NCI-H187 treated with DMSO at 0.1 percent for 48 hours (cell line): ENCODE measurements around the gene MOB2.
"Not testable (repeated sequence)": the region's sequence is repeated elsewhere in the genome, so short reads cannot be mapped to it uniquely, and the experiment has no call there.

Experiments
- DNase-seq: peaks from one replicate; lab custom pipeline; 2025; lab: John Stamatoyannopoulos, UW

Gene MOB2

DNA sequence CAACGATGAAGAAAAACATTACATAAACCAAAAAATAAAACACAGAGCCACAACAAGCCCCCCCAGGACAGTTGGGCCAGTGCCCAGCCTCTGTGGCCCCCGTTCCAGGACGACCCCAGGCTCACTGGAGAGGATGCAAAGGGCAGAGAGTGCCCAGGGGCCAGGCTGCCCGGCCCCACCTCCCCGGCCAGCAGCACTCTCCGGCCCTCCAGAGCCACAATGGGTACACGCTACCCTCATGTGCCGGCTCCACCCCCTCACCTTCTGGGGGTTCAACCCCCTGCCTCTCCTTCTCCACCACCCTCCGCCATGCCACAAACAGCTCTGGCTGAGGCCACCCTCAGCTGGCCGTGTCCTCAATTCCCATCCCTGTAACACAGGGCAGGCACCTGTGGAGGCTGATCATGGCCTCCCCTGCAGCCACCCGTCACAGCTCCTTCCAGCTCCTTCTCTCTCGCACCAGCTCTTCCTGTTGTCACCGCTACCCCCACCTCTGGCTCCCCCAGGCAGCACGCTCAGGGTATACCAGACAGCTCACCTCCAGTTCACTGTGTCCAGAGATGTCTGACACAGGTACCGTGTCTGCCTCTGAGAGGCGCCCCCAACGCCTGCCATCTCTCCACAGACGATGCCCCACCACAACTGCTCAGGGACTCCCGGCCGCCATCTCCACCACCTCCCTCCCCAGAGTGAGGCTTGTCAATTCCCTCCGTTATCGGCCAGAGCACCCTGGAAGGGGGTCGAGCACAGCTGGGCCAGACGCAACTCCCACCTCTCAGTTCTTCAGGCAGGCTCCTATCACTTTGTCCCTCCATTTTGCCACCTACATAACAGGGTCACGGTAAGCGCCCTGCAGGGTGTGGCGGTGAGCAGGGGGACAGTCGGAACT lies 30.8 kb upstream of the MOB2 start:
- no peak for DNase-seq

GRCh38 chr11:1516273-1517067 lies 29.9 kb upstream of the MOB2 start:
- DNase-seq = no peak

GRCh38 chr11:1515082-1516060 lies 28.8 kb upstream of the MOB2 start:
- no peak for DNase-seq

DNA sequence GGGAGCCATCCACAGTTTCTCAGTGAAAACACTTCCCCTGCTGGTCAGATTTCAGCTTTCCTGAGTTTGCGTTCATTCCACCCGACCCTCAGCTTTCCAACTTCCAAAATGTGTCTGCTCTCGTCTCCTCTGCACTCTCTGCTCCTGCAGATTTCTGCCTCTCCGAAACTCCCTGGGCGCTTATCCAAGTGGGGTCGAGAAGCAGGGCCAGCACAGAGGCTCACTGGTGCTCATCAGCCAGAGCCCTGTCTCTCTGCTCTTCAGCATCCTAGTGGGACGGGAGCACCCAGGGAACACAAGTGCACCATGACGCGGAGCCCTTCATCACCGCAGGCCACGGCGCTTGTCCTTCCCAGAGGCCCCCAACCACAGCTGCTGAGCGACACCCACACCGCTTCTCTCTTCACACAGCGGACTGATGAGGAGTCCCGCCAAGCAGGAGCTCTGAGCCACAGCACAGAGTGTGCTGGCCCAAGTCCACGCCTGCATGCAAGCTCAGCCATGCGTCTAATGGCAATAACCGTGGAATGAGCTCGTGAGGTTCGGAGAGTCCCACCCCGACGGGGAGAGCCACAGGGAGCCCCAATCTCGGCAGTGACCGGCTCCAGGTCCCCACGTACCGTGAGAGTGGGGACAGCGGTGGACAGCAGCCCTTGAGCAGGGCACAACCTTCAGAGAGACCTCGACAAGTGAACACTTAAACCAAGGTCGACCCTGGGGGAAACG lies 27.9 kb upstream of the MOB2 start:
- no peak for DNase-seq

- DNase-seq = no peak
Measured at GRCh38 chr11:1513326-1514296, 27.0 kb upstream of the MOB2 start.

GRCh38 chr11:1512531-1513258 lies 26.1 kb upstream of the MOB2 start:
- not testable (repeated sequence) for DNase-seq

DNA sequence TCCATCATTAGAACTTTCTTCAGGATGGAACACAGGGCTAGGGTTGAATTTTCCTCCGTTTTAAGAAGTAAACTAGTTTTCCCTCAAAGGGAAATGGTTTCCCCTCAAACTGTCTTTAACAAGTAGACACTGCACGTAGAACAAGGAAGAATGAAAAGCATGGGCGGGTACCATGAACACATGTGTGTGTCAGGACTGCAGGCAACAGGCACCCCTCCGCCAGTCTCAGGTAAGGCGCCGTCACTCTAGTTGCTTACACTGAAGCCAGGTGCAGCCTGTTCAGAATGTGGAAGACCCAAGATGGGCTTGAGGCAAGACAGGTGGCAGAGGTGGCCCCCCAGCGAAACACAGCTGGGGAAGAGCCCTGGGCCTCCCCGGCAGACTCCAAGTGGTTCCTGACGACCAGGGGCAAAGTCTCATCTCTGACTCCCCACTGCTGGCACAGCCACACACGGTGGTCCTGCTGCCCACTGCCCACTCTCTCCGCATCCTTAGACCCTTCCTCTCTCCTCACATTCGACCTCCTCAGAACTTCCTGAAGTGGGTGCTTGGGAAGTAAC lies 25.4 kb upstream of the MOB2 start:
- DNase-seq = no peak

GRCh38 chr11:1510928-1511327 lies 24.3 kb upstream of the MOB2 start:
- no peak for DNase-seq

GRCh38 chr11:1510351-1510750 lies 23.8 kb upstream of the MOB2 start:
- DNase-seq = not testable (repeated sequence)

GRCh38 chr11:1509626-1510255 lies 23.2 kb upstream of the MOB2 start:
- no peak for DNase-seq

- DNase-seq = no peak
Measured at GRCh38 chr11:1508986-1509385, 22.4 kb upstream of the MOB2 start.

DNA sequence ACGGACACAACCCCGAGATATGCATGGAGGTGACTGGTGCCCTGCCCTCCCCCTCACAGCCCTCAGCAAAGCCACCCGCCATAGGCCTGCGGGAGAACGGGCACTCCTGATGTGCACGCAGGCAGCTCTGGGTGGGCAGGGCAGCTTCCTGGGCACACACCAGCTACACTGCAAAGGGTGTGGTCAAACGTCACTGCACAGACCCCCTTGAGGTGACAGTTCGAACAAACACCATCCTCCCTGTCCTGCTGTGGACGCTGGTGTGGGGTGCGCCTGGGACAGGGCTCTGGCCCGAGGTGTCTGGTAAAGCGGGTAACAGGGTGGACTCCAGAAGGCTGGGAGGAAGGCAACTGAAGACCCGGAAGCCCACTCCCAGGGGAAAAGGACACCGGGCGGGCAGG lies 21.9 kb upstream of the MOB2 start:
- no peak for DNase-seq

DNA sequence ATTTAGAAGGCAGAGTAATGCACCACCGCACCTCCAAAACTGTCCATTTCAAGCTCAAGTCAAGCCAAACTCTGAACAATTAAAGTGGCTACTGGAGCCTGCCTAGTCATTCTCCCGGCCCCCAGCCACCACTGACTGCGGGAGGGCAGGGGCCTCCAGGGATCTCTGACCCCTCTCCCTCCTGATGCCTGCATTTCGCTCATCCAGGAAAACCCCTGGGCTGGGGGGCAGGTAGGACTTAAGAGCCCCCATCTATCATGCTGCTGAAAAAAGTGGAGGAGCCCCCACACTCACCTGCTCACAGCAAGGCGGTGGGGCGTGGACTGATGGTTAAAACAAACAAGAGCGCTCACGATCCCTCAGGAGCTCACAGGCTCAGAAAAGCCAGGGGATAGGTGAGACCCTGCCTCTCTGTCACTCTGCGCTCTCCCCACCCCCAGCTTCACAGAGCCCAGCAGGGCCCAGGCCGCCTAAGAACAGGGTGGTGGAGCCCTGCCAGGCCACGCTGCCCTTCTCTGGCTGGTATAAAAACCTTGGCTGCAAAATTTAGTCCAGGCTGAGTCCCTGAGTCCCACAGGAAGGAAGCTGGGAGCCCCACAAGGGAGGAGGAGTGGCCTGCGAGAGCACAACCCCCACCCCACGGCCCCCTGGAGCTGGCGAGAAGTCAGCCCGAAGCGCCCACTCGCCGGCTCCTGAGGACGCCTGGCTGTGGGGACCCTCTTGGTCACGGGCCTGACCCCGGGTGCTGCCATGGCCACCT lies 21.0 kb upstream of the MOB2 start:
- no peak for DNase-seq

DNA sequence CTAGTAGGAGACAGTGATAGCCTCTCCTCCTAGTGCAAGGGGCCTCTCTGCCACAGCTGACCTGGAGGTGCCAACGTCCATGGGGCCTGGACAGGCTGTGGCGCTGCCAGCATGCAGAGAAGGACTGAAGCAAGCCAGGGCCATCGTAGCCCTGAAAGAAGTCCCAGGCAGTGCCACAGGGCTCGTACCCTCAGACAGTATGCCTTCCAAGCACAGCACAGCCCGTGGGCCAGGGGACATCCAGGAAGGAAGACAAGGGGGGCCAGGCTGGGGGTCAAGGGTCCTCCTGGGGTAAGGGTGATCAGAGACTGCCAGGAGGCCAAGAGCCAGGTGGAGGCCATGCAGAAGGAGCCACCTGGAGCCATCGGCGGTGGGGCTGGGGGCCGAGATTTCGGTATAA lies 20.4 kb upstream of the MOB2 start:
- no peak for DNase-seq

- DNase-seq = no peak
Measured at GRCh38 chr11:1505480-1505879, 18.9 kb upstream of the MOB2 start.

DNA sequence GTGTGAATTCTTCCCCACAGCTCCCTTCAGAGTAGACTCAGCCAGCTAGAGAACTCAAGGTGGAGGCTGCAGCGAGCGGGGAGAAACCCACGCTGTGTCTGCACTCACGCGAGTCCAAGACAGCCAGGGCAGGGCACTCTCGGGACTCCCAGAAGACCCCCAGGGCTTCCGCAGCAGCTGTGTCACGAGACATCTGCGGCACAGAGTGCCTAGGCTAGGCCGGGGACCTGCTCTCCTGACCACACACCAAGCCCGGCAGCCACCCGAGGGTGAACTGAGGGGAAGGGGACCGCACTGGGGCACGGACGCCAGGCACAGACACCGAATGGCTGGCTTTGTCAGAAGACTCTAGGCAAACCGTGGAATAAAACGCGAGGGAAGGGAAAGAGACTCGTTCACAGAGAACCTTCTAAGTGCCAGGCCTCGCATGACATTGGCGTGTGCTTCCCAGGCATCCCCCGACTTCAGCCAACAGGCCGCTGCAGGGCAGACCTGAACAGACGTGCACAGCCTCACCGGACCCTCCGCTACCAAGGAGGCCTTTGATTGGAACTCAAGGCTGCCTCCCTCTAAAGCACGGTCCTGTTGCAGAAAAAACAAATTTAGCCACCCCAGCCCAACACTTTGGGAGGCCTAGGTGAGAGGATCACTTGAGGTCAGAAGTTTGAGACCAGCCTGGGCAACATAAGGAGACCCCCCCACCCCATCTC lies 18.2 kb upstream of the MOB2 start:
- DNase-seq = no peak

- no peak for DNase-seq
Measured at GRCh38 chr11:1504138-1504537, 17.6 kb upstream of the MOB2 start.
